HEK293T (cell line): ENCODE data around the gene TBC1D5.
"Not testable (repeated sequence)": the region's sequence is repeated elsewhere in the genome, so short reads cannot be mapped to it uniquely, and the experiment has no call there.

Source experiments
- BHLHE40 ChIP-seq: fragments of 450-650 bp; IDR thresholded peaks from 2 replicates; pipeline ENCODE4 v1.6.1; 2016; ENCODE audit warnings: mild to moderate bottlenecking, moderate library complexity, borderline replicate concordance
- CTBP1 ChIP-seq: fragments of 450-650 bp; IDR thresholded peaks from 2 replicates; pipeline ENCODE4 v1.6.1; 2016; ENCODE audit warnings: borderline replicate concordance
- ELF4 ChIP-seq: fragments of 450-650 bp; IDR thresholded peaks from 2 replicates; pipeline ENCODE4 v1.6.1; 2017; ENCODE audit warnings: antibody characterized with exemption
- FOXA1 ChIP-seq: fragments of 450-650 bp; IDR thresholded peaks from 2 replicates; pipeline ENCODE4 v1.6.1; 2016; ENCODE audit warnings: mild to moderate bottlenecking
- FOXK2 ChIP-seq: fragments of 450-650 bp; IDR thresholded peaks from 2 replicates; pipeline ENCODE4 v1.6.1; 2016; ENCODE audit warnings: mild to moderate bottlenecking
- L3MBTL2 ChIP-seq: fragments of 450-650 bp; conservative IDR thresholded peaks from 2 replicates; pipeline ENCODE4 v1.6.1; 2016; ENCODE audit warnings: mild to moderate bottlenecking
- NFRKB ChIP-seq: fragments of 450-650 bp; IDR thresholded peaks from 2 replicates; pipeline ENCODE4 v1.6.1; 2016; ENCODE audit warnings: mild to moderate bottlenecking, moderate library complexity
- SP1 ChIP-seq: fragments of 450-650 bp; IDR thresholded peaks from 2 replicates; pipeline ENCODE4 v1.6.1; 2017
- SUZ12 ChIP-seq: fragments of 450-650 bp; IDR thresholded peaks from 2 replicates; pipeline ENCODE4 v1.6.1; 2016; ENCODE audit warnings: mild to moderate bottlenecking
- TARDBP ChIP-seq: fragments of 450-650 bp; IDR thresholded peaks from 2 replicates; pipeline ENCODE4 v1.6.1; 2016

DNA sequence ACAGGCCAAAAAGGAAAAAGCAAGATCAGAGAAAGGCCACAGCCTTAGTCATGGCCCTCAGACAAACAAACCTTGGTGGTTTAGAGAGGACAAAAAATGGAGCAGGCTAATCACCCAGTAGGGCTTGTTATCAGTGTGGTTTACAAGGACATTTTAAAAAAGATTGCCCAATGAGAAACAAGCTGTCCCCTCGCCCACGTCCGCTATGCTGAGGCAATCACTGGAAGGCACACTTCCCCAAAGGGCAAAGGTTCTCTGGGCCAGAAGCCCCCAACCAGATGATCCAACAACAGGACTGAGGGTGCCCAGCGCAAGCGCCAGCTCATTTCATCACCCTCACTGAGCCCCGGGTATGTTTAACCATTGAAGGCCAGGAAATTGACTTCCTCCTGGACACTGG, 34.9 kb upstream of the TBC1D5 start:
- not testable (repeated sequence) for TF ChIP-seq FOXK2, NFRKB, SUZ12, BHLHE40, FOXA1, TARDBP, L3MBTL2, SP1, CTBP1, ELF4
